Measurements from ENCODE around the gene FLRT1. TPM values are rescaled to one million over a fixed set of nuclear protein-coding genes. Genes with fewer than 3 reads are reported as not detected.

FLRT1 gene
- total RNA-seq, 1 donor from 2014 or later = 0.54 TPM

DNA sequence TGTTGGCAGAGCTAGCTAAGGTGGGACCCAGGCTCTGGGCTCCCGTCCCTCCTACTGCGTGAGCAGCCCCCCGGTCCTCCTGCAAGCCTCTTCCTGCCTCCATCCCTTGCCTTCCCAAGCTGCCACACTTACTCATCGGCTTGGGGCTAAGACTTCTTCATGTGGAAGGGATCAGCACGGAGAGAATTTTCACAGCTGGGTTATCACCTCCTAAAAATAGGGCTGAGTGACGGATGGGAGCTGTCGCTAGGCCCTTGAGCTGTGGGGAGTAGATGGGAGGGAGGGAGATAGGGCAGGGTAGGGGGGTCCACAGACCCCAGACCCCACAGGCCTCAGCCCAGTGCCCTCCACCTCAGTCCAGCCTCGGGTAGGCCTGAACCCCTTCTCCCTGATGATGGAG, 41.0 kb downstream of the FLRT1 start:
- no peak for DNase-seq (ENCODE audit: extremely low spot score, unreplicated experiment)
- no peaks in the 10 kb centered on the region for H3K36me3 Mint-ChIP-seq (ENCODE audit: unreplicated experiment)
- no peaks in the 10 kb centered on the region for H3K9me3 Mint-ChIP-seq (ENCODE audit: unreplicated experiment)
- H3K27ac Mint-ChIP-seq (ENCODE audit: unreplicated experiment) = no peak overlapping the region
- TF ChIP-seq, protein P1, sequence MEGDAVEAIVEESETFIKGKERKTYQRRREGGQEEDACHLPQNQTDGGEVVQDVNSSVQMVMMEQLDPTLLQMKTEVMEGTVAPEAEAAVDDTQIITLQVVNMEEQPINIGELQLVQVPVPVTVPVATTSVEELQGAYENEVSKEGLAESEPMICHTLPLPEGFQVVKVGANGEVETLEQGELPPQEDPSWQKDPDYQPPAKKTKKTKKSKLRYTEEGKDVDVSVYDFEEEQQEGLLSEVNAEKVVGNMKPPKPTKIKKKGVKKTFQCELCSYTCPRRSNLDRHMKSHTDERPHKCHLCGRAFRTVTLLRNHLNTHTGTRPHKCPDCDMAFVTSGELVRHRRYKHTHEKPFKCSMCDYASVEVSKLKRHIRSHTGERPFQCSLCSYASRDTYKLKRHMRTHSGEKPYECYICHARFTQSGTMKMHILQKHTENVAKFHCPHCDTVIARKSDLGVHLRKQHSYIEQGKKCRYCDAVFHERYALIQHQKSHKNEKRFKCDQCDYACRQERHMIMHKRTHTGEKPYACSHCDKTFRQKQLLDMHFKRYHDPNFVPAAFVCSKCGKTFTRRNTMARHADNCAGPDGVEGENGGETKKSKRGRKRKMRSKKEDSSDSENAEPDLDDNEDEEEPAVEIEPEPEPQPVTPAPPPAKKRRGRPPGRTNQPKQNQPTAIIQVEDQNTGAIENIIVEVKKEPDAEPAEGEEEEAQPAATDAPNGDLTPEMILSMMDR (IDR thresholded peaks at IDR 0.05) = no peak
- no peak overlapping the region for H3K4me3 Mint-ChIP-seq (ENCODE audit: unreplicated experiment)
- peaks cover 5% of the 10 kb centered on the region for H3K27me3 Mint-ChIP-seq (ENCODE audit: unreplicated experiment)
- no peaks in the 10 kb centered on the region for H3K4me1 Mint-ChIP-seq (ENCODE audit: unreplicated experiment)

DNA sequence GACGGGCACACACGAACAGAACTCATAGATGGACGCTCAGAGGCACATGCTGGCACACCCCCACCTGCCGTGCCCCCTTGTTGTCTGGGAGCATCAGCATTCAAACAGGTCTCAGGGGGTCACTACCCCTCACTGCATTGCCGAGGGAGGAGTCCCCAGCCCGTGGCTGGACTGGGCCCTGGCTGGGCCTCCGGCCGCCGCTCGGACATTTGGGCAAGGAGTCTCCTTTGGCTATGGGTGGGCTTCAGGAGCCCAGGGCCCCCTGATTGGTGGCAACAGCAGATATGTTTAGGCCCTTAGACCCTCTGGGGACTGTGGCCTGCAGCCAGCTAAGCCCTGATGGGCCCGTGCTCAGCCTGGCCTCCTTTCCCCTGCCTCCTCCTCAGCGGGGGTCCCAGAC, 41.9 kb downstream of the FLRT1 start:
- peaks cover 5% of the 10 kb centered on the region for H3K27me3 Mint-ChIP-seq (ENCODE audit: unreplicated experiment)
- no peak overlapping the region for H3K27ac Mint-ChIP-seq (ENCODE audit: unreplicated experiment)
- DNase-seq (ENCODE audit: extremely low spot score, unreplicated experiment) = no peak
- no peaks in the 10 kb centered on the region for H3K4me1 Mint-ChIP-seq (ENCODE audit: unreplicated experiment)
- H3K36me3 Mint-ChIP-seq (ENCODE audit: unreplicated experiment) = no peaks in the 10 kb centered on the region
- TF ChIP-seq, protein P1 (IDR thresholded peaks at IDR 0.05) = no peak
- H3K4me3 Mint-ChIP-seq (ENCODE audit: unreplicated experiment) = no peak overlapping the region
- H3K9me3 Mint-ChIP-seq (ENCODE audit: unreplicated experiment) = no peaks in the 10 kb centered on the region

DNA sequence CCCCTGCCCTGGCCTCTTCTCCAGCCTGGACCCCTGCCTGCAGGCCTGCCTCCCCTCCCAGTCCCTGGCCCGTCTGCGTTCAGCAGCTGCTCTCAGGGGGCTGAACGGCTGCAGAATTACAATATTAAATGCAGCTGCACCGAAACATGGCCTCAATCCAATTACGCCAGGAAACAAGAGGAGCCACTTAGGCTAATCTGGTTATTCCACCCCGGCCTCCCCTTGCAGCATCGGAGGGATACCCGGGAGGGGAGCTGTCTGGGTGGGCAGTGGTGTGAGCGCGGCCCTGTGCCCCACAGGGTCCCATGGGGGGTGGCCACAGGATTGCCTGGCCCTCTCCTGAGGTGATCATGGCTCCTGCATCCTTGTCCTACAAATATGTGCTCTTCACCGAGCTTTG, 42.6 kb downstream of the FLRT1 start:
- Mint-ChIP-seq H3K9me3 (ENCODE audit: unreplicated experiment) (no peaks in the 10 kb centered on the region), H3K4me1 (ENCODE audit: unreplicated experiment) (no peaks in the 10 kb centered on the region), H3K27ac (ENCODE audit: unreplicated experiment) (no peak overlapping the region), H3K27me3 (ENCODE audit: unreplicated experiment) (peaks cover 5% of the 10 kb centered on the region), H3K36me3 (ENCODE audit: unreplicated experiment) (no peaks in the 10 kb centered on the region), H3K4me3 (ENCODE audit: unreplicated experiment) (no peak overlapping the region)
- no peak for DNase-seq (ENCODE audit: extremely low spot score, unreplicated experiment)
- TF ChIP-seq, protein P1 (IDR thresholded peaks at IDR 0.05) = no peak

DNA sequence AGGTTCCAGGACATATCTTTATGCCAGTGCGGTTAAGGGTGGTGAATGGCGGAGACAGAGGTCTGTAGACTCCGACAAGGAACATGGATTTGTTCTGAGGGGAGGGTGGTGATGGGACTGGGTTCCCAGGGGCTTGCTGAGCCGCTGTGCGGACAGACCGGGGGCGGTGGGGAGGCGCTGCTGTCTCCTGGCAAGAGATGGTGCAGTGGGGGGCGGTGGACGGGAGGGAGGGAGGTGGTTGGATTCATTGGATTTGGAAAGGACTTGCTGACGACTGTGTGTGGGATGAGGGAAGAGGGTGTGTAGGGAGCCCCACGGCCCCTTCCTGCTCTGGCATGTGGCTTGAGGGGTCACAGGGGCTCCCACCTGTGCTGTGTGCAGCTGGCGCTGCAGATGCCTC, 43.2 kb downstream of the FLRT1 start:
- Mint-ChIP-seq H3K4me1 (ENCODE audit: unreplicated experiment) (no peaks in the 10 kb centered on the region), H3K4me3 (ENCODE audit: unreplicated experiment) (no peak overlapping the region), H3K36me3 (ENCODE audit: unreplicated experiment) (no peaks in the 10 kb centered on the region), H3K27ac (ENCODE audit: unreplicated experiment) (no peak overlapping the region), H3K9me3 (ENCODE audit: unreplicated experiment) (no peaks in the 10 kb centered on the region), H3K27me3 (ENCODE audit: unreplicated experiment) (peaks cover 5% of the 10 kb centered on the region)
- DNase-seq (ENCODE audit: extremely low spot score, unreplicated experiment) = no peak
- TF ChIP-seq, protein P1 (IDR thresholded peaks at IDR 0.05) = no peak

DNA sequence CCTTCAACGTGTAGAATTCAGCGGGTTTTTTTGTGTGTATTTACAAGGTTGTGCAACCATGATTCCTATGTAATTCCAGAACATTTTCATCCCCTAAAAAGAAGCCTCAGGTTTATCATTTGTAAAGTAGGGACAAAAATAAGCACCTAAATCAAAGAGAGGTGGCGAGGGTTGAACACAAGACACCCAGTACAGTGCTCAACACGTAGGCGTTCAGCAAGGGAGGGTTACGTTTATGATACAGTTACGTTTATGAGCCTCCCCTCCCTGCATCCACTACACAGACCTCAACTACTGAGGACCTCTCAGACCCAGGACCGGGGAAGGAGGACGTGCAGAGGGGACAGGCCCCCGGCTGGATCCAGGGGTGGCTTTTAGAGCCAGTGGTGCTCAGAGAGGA, 44.7 kb downstream of the FLRT1 start:
- TF ChIP-seq, protein P1 (IDR thresholded peaks at IDR 0.05) = no peak
- no peak overlapping the region for H3K4me3 Mint-ChIP-seq (ENCODE audit: unreplicated experiment)
- peaks cover 5% of the 10 kb centered on the region for H3K27me3 Mint-ChIP-seq (ENCODE audit: unreplicated experiment)
- no peak for DNase-seq (ENCODE audit: extremely low spot score, unreplicated experiment)
- no peaks in the 10 kb centered on the region for H3K36me3 Mint-ChIP-seq (ENCODE audit: unreplicated experiment)
- no peaks in the 10 kb centered on the region for H3K4me1 Mint-ChIP-seq (ENCODE audit: unreplicated experiment)
- H3K9me3 Mint-ChIP-seq (ENCODE audit: unreplicated experiment) = no peaks in the 10 kb centered on the region
- H3K27ac Mint-ChIP-seq (ENCODE audit: unreplicated experiment) = no peak overlapping the region

Measured in osteocyte (in vitro differentiated cells).